HG03196 (cell line): Measurements from ENCODE around the gene NRXN2.
"Not testable (repeated sequence)": the region's sequence is repeated elsewhere in the genome, so short reads cannot be mapped to it uniquely, and the experiment has no call there.

Experiments used
- ATAC-seq: cut with Tn5 transposase; IDR thresholded peaks from one replicate; pipeline ENCODE4 v1.9.1; 2021; ENCODE audit not compliant: unreplicated experiment

Gene NRXN2

GRCh38 chr11:64595922-64596321 is 127.1 kb downstream of the NRXN2 start:
- ATAC-seq, result not testable (repeated sequence)

GRCh38 chr11:64594159-64594939 is 128.6 kb downstream of the NRXN2 start:
- ATAC-seq, result no peak

- ATAC-seq, result no peak
Measured at GRCh38 chr11:64593156-64594105, 129.6 kb downstream of the NRXN2 start.

GRCh38 chr11:64592656-64593055 is 130.3 kb downstream of the NRXN2 start:
- ATAC-seq, result no peak

- no peak for ATAC-seq
Measured at GRCh38 chr11:64592234-64592615, 130.8 kb downstream of the NRXN2 start.

- no peak for ATAC-seq
Measured at GRCh38 chr11:64591257-64592233, 131.5 kb downstream of the NRXN2 start.

GRCh38 chr11:64590763-64591221 is 132.2 kb downstream of the NRXN2 start, which contains the start of gene SLC22A12:
SLC22A12 (plus strand) TSS chr11:64591220; CDS start chr11:64591557, 337 bp downstream.
- no peak for ATAC-seq

- no peak for ATAC-seq
Measured at GRCh38 chr11:64588701-64589100, 134.3 kb downstream of the NRXN2 start.

GRCh38 chr11:64586366-64586765 is 136.6 kb downstream of the NRXN2 start:
- ATAC-seq, result no peak

GRCh38 chr11:64585150-64585549 is 137.8 kb downstream of the NRXN2 start:
- ATAC-seq, result no peak

GRCh38 chr11:64583296-64584262 is 139.4 kb downstream of the NRXN2 start:
- ATAC-seq, result no peak

- ATAC-seq, result no peak
Measured at GRCh38 chr11:64582885-64583284, 140.1 kb downstream of the NRXN2 start.

GRCh38 chr11:64581057-64581523 is 141.9 kb downstream of the NRXN2 start:
- ATAC-seq, result no peak

- ATAC-seq, result no peak
Measured at GRCh38 chr11:64580412-64580811, 142.6 kb downstream of the NRXN2 start.

- ATAC-seq, result no peak
Measured at GRCh38 chr11:64577202-64577601, 145.8 kb downstream of the NRXN2 start.

GRCh38 chr11:64572143-64572542 is 150.9 kb downstream of the NRXN2 start:
- ATAC-seq, result no peak

GRCh38 chr11:64571410-64572091 is 151.4 kb downstream of the NRXN2 start:
- ATAC-seq, result no peak

- ATAC-seq, result no peak
Measured at GRCh38 chr11:64571050-64571409, 152.0 kb downstream of the NRXN2 start.

- ATAC-seq, result no peak
Measured at GRCh38 chr11:64570341-64570740, 152.7 kb downstream of the NRXN2 start.
